ENCODE results near the gene ITGA6. TPM values are rescaled to one million over a fixed set of nuclear protein-coding genes. Genes with fewer than 3 reads are reported as not detected.

The ITGA6 gene
- total RNA-seq (2022) = 27.8 and 33.0 TPM in 2 replicates
- Bru-seq, nascent RNA = percentile 72 among the genes with signal in this experiment
- percentile 68 among the genes with signal in this experiment for BruChase-seq, experiment 1, labeled RNA remaining after a 2-hour chase
- BruChase-seq, experiment 2, labeled RNA remaining after a 6-hour chase = percentile 82 among the genes with signal in this experiment
- long read RNA-seq, full-length matches to known transcripts = 28 of 47 reads
- long read RNA-seq, partial matches to known transcripts = 9 of 47 reads
- long read RNA-seq, other reads (novel, unspliced or antisense) = 10 of 47 reads

- CTCF ChIA-PET = interaction anchor here (0.6 to 4.2 kb wide), 12 partner anchors 14 to 724 kb away, joined by 3 to 80 read pairs (median 4); no protein-coding TSS in a partner anchor
Observed at GRCh38 chr2:172427256-172427989, at the start of gene ITGA6. Gene ITGA6 (plus strand): TSS chr2:172427586.

GRCh38 chr2:172380436-172381274, 46.7 kb upstream of the ITGA6 start:
- Mint-ChIP-seq H3K27me3 (ENCODE audit: insufficient read depth, unreplicated experiment) (no peaks in the 10 kb centered on the region), H3K27ac (ENCODE audit: unreplicated experiment) (no peak overlapping the region), H3K4me1 (ENCODE audit: low read depth, unreplicated experiment) (no peaks in the 10 kb centered on the region), H3K4me3 (ENCODE audit: unreplicated experiment) (no peak overlapping the region), H3K9me3 (ENCODE audit: unreplicated experiment) (no peaks in the 10 kb centered on the region), H3K36me3 (ENCODE audit: insufficient read depth, unreplicated experiment) (no peaks in the 10 kb centered on the region)
- BruUV-seq (replicated peaks) = no TSS peak
- H3K27me3 ChIP-seq (replicated peaks; ENCODE audit: control insufficient read depth, insufficient read depth, low read length) = no peaks in the 10 kb centered on the region
- ChIA-PET CTCF (no interaction called here), POLR2A (no interaction called here)
- H3K4me3 ChIP-seq (ENCODE audit: low read depth, low read length) = no peak overlapping the region
- no peaks in the 10 kb centered on the region for H3K4me1 ChIP-seq
- no peak for TF ChIP-seq CTCF (IDR thresholded peaks at IDR 0.05; ENCODE audit: insufficient read depth in 1 of 2, low read depth in 1 of 2, low read length in 1 of 2, severe bottlenecking in 1 of 2, unreplicated experiment in 1 of 2)
- intact Hi-C loops (cut with micrococcal nuclease; ENCODE audit: unreplicated experiment) = no loop called here
- H3K36me3 ChIP-seq (ENCODE audit: control insufficient read depth, insufficient read depth, low read length) = no peaks in the 10 kb centered on the region
- peaks cover 17% of the 10 kb centered on the region for H3K9me3 ChIP-seq
- peak in 1 of 2 experiments; percentile 13 for DNase-seq

More at GRCh38 chr2:172427256-172427989, at the start of gene ITGA6:
- no TSS peak for BruUV-seq (replicated peaks)
- Mint-ChIP-seq H3K36me3 (ENCODE audit: insufficient read depth, unreplicated experiment) (no peaks in the 10 kb centered on the region), H3K27ac (ENCODE audit: unreplicated experiment) (peak within 1 kb of the TSS; percentile 84), H3K4me3 (ENCODE audit: unreplicated experiment) (peak within 1 kb of the TSS; percentile 70), H3K27me3 (ENCODE audit: insufficient read depth, unreplicated experiment) (no peaks in the 10 kb centered on the region), H3K9me3 (ENCODE audit: unreplicated experiment) (no peaks in the 10 kb centered on the region), H3K4me1 (ENCODE audit: low read depth, unreplicated experiment) (no peaks in the 10 kb centered on the region)
- POLR2A ChIA-PET = interaction anchor here (0.6 to 1.9 kb wide), 5 partner anchors 11 to 88 kb away, joined by 3 to 16 read pairs (median 4); no protein-coding TSS in a partner anchor
- DNase-seq = peak; percentile 90
- Histone ChIP-seq H3K36me3 (ENCODE audit: control insufficient read depth, insufficient read depth, low read length) (no peaks in the 10 kb centered on the region), H3K27me3 (replicated peaks; ENCODE audit: control insufficient read depth, insufficient read depth, low read length) (no peaks in the 10 kb centered on the region), H3K4me3 (ENCODE audit: low read depth, low read length) (peak within 1 kb of the TSS; percentile 90), H3K4me1 (peaks cover 25% of the 10 kb centered on the region), H3K9me3 (no peaks in the 10 kb centered on the region)
- intact Hi-C loops (cut with micrococcal nuclease; ENCODE audit: unreplicated experiment) = loop anchor here (1.0 kb wide), 1 partner anchor 255 kb away; no protein-coding TSS in a partner anchor
- peak in 1 of 2 experiments; percentile 17 for TF ChIP-seq CTCF (IDR thresholded peaks at IDR 0.05; ENCODE audit: insufficient read depth in 1 of 2, low read depth in 1 of 2, low read length in 1 of 2, severe bottlenecking in 1 of 2, unreplicated experiment in 1 of 2)
